Ectodermal cell (in vitro differentiated cells): ENCODE measurements around the gene MPG.
"Not testable (repeated sequence)": the region's sequence is repeated elsewhere in the genome, so short reads cannot be mapped to it uniquely, and the experiment has no call there.

ENCODE experiments used
- H3K27ac ChIP-seq: 2 replicates; pipeline ENCODE4 v1.7.0; 2013; ENCODE audit warnings: mild to moderate bottlenecking, low read depth, low read length; ENCODE audit not compliant: insufficient read depth, poor library complexity, severe bottlenecking
- H3K27me3 ChIP-seq: 2 replicates; pipeline ENCODE4 v1.7.0; 2013; ENCODE audit warnings: mild to moderate bottlenecking, low read length; ENCODE audit not compliant: insufficient read depth, control insufficient read depth, poor library complexity, severe bottlenecking
- H3K36me3 ChIP-seq: one replicate; pipeline ENCODE4 v1.7.0; 2013; ENCODE audit warnings: low read length; ENCODE audit not compliant: control insufficient read depth, insufficient read depth
- H3K4me1 ChIP-seq: one replicate; pipeline ENCODE4 v1.7.0; 2013; ENCODE audit warnings: low read length; ENCODE audit not compliant: control insufficient read depth, insufficient read depth
- H3K4me3 ChIP-seq: 2 replicates; pipeline ENCODE4 v1.7.0; 2013; ENCODE audit warnings: low read depth, low read length, control low read depth; ENCODE audit not compliant: insufficient read depth
- H3K9me3 ChIP-seq: 2 replicates; pipeline ENCODE4 v1.7.0; 2013; ENCODE audit warnings: mild to moderate bottlenecking, low read length, moderate library complexity; ENCODE audit not compliant: control insufficient read depth
- WGBS, 2 experiments: methylation state at CpG; one replicate each; pipeline ENCODE4 v1.1.7; 2013; ENCODE audit warnings: missing lambda C conversion rate in 2 of 2; 5-methylcytosine and 5-hydroxymethylcytosine counted together

MPG gene

DNA sequence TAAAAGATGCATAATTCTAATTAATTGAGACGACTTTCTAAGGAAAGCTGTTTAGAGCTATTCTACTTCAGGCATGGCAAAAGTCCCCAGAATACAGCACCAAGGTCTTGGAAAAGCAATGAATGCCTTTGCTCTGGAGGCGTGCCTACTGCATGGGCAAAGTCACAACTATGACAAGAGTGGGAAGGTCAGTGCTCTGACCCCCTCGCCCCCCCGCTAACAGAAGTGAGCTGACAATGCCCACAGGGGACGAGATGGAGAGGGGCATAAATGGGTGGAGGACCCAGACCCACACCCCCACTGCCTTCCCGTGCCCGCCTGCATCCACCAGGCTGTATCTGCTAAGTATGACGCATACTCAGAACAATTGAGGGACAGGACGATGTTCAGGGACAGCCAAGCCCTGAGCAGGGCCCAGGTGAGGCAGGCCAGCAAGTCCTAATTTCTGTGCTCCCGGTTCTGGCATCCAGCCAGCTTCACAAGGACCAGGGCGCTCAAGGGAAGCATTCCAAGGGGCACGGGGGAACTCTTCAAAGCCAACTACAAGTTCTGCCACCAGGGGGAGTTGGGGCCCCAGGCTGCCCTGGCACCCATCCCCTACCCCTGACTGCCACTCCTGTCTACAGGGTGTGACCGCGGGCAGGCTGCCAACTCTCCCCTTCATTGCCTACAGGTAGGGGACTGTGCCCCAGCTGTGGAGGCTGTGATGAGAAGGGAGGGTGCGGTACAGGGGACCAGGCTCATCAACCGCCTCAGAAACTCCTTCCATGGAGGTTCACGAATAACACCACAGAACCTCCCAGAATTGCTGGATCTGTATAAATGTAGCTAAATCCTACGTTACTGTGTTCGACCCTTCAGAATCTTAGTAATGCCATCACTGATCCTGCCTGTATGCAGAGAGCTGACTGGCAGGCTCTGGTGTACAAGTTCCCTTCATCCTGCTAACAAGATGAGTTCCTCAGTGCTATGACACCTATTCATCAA, 39.6 kb downstream of the MPG start:
- Histone ChIP-seq H3K4me3 (no peak overlapping the region), H3K36me3 (no peaks in the 10 kb centered on the region)
- WGBS, 2 experiments = 76 to 81% methylated on average over 19 of the region's 19 CpGs

DNA sequence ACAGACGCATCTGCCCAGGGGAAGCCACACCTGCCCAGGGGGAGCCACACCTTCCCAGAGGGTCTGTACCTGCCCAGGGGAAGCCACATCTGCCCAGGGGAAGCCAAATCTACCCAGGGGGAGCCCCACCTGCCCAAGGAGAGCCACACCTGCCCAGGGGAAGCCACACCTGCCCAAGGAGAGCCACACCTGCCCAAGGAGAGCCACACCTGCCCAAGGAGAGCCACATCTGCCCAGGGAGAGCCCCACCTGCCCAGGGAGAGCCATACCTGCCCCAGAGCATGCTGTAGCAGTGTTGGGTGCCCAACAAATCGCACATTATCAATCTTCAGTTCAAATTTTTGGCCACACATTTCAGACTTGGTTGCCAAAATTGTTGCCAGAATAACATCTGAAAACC, 40.8 kb downstream of the MPG start:
- Histone ChIP-seq H3K9me3 (no peaks in the 10 kb centered on the region), H3K4me1 (no peaks in the 10 kb centered on the region), H3K27ac (no peak overlapping the region), H3K36me3 (no peaks in the 10 kb centered on the region), H3K4me3 (no peak overlapping the region), H3K27me3 (no peaks in the 10 kb centered on the region)
- WGBS, 2 experiments = 91 to 92% methylated on average over 2 of the region's 2 CpGs

More for the DNA sequence above, 39.6 kb downstream of the MPG start:
- Histone ChIP-seq H3K27ac (no peak overlapping the region), H3K4me1 (no peaks in the 10 kb centered on the region), H3K27me3 (no peaks in the 10 kb centered on the region), H3K9me3 (no peaks in the 10 kb centered on the region)

DNA sequence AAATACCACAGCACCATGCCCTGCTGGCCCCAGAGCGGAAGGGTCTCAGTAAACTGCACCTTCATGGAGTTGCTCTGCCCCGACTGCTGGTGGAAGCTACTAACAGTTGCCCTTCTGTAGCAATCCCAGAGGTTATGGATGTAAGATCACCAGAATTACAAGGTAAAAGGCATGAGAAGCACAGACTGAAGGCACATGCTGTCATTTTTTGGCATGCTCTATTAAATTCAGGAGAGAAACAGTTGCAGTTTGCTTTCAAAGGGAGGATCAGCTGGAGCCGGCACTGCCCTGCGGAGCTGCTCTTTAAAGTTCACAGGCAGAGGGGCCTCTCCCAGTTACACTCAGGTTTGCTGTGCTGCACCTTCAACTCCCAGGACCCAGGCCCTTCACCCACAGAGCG, 41.3 kb downstream of the MPG start:
- WGBS, 2 experiments = 93 to 96% methylated on average over 5 of the region's 5 CpGs
- Histone ChIP-seq H3K9me3 (no peaks in the 10 kb centered on the region), H3K4me3 (no peak overlapping the region), H3K27me3 (no peaks in the 10 kb centered on the region), H3K27ac (no peak overlapping the region), H3K4me1 (no peaks in the 10 kb centered on the region), H3K36me3 (no peaks in the 10 kb centered on the region)

DNA sequence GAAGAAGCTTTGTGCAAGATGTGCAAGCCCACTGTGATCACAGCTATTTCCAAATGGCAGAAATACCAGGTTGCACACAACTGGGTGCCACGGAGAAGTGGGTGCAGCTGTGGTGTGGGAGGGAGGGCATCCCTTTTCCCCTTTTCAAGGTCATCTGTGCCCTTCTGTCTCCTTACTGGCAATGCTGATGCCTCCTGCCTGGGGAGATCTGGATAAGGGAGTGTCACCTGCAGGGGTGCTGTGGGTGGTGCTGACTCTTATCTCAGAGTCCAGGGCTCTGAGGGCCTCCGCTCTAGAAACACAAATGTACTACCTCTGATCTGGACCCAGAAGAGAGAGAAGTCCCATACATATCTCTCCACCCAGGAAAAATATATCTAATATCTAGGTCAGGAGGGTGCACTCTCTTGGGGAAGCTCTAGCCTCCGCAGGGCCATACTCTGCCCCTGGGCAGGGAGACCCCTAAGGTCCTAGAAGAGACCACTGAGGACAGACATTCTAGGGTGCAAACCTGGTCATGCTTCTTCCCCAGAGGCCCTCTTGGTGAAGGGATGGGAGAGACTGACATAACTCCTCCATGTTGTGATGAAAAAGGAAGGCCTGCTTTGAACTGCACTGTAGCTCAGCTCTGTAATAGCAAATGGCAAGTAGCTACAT, 41.9 kb downstream of the MPG start:
- H3K9me3 ChIP-seq = no peaks in the 10 kb centered on the region
- no peak overlapping the region for H3K4me3 ChIP-seq
- H3K4me1 ChIP-seq = no peaks in the 10 kb centered on the region
- H3K27me3 ChIP-seq = no peaks in the 10 kb centered on the region
- H3K36me3 ChIP-seq = no peaks in the 10 kb centered on the region
- WGBS, 2 experiments = 91 to 92% methylated on average over 3 of the region's 3 CpGs
- no peak overlapping the region for H3K27ac ChIP-seq

DNA sequence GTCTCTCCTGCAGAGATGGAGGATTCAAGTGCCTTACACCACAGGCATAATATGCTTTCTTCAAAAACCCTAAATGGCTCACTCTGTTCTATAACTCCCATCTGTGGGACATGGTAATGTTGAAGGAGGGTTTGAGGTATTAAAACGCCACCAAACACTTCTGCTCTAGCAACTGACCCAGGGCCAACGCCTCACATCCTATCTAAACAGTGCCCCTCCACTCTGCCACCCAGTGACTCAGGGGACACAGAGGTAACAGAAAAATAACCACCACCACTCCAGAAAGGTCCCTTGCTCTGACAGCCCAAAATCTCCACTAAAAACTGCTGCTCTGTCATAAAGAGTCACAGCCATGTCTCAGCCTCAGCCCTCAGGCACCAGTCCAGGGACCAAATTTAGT, 42.7 kb downstream of the MPG start:
- Histone ChIP-seq H3K4me1 (no peaks in the 10 kb centered on the region), H3K27ac (no peak overlapping the region), H3K27me3 (no peaks in the 10 kb centered on the region), H3K4me3 (no peak overlapping the region), H3K36me3 (no peaks in the 10 kb centered on the region), H3K9me3 (no peaks in the 10 kb centered on the region)
- WGBS, 2 experiments = 86 to 93% methylated on average over 2 of the region's 2 CpGs

DNA sequence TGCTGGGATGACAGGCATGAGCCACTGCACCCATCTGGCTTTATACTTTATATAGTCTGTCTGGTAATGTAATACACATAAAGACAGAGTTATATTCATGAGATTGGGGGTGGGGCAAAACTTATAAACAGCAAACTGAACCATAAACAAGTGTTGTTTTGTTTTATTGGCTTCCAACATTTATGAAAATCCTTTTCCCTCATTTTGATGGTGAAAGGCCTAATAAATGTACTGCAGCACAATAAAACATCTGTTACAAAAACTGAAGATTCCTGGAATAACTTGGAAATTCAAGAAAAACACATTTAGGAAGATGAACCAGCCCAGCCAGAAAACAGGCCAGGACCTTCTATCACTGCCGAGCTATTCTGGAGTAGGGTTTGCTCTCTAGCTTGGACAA, 44.3 kb downstream of the MPG start:
- Histone ChIP-seq H3K36me3 (no peaks in the 10 kb centered on the region), H3K4me1 (no peaks in the 10 kb centered on the region), H3K4me3 (no peak overlapping the region), H3K27ac (no peak overlapping the region), H3K27me3 (no peaks in the 10 kb centered on the region), H3K9me3 (no peaks in the 10 kb centered on the region)
- WGBS, 2 experiments = 90 to 100% methylated on average over 1 of the region's 1 CpG

DNA sequence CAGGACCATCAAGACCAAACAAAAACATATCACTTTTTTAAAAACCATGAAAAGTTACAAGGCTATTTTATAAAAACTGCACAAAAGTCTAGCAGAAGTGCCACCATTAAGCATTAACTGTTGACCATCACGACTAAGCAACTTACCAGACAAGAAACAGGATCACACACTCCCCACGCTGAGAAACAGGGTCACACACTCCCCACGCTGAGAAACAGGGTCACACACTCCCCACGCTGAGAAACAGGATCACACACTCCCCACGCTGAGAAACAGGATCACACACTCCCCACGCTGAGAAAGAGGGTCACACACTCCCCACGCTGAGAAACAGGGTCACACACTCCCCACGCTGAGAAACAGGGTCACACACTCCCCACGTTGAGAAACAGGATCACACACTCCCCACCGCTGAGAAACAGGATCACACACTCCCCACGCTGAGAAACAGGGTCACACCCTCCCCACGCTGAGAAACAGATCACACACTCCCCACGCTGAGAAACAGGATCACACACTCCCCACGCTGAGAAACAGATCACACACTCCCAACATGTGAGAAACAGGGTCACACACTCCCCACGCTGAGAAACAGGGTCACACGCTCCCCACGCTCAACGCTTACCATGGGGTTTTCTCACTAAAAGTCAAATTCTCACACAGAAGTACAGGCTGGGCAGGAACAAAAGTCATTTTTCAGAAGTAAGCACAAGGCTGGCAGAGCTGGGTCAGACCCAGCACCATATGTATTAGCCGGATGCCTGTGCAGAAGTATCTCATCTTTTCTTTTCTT, 45.7 kb downstream of the MPG start:
- not testable (repeated sequence) for H3K27me3 ChIP-seq, H3K27ac ChIP-seq, H3K4me1 ChIP-seq, H3K4me3 ChIP-seq, H3K9me3 ChIP-seq, H3K36me3 ChIP-seq
- WGBS, 2 experiments = 88 to 90% methylated on average over 17 of the region's 19 CpGs

DNA sequence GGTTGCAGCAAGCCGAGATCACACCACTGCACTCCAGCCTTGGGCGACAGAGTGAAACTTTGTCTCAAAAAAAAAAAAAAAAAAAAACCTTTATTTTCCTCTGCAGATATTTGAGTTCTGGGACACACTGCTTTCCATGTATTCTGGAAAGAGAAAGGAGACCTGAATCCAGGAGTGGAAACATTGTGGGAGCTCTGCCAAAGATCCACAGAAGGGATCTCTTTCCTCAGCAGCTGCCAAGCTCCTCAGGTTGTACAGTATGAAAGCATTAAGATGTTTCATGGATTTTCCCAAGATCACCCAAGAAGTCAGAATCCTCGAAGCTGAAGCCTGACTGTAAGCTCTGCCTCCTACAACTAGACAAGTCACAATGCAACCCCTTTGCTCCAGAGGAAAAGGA, 47.0 kb downstream of the MPG start:
- Histone ChIP-seq H3K4me3 (no peak overlapping the region), H3K9me3 (no peaks in the 10 kb centered on the region), H3K4me1 (no peaks in the 10 kb centered on the region), H3K27ac (no peak overlapping the region), H3K27me3 (no peaks in the 10 kb centered on the region), H3K36me3 (no peaks in the 10 kb centered on the region)
- WGBS, 2 experiments = 95 to 98% methylated on average over 3 of the region's 3 CpGs

DNA sequence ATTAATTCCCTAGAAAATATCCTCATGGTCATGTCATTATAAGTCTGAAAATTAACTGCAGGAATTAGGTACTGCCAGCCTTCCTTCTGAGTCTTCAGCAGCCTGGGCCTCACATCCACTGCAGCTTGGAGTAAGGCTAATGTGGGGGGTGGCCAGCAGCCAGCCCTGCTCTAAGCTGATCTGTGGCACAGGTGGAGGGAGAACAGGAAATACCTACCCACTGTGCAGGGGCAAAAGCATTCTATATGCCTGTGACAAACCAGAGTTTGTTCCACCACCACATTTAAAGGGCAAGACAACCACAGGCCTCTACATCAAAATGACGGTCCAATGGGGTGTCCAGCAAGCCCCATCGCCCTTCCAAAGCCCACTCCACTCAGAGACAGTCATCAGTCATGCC, 51.0 kb downstream of the MPG start:
- H3K27me3 ChIP-seq = no peaks in the 10 kb centered on the region
- H3K36me3 ChIP-seq = no peaks in the 10 kb centered on the region
- H3K27ac ChIP-seq = no peak overlapping the region
- 93 to 96% methylated on average over 2 of the region's 2 CpGs for WGBS, 2 experiments
- no peak overlapping the region for H3K4me3 ChIP-seq
- no peaks in the 10 kb centered on the region for H3K9me3 ChIP-seq
- H3K4me1 ChIP-seq = no peaks in the 10 kb centered on the region
